Measurements from ENCODE around the gene TRIO. TPM values are rescaled to one million over a fixed set of nuclear protein-coding genes. Genes with fewer than 3 reads are reported as not detected.

Gene TRIO
- polyA plus RNA-seq, 1 of the 3 experiments (the other 2 are of a cell fraction): 229 TPM

- 91% methylated on average over 11 of the region's 15 CpGs for WGBS (ENCODE audit: low lambda C conversion rate)
- Histone ChIP-seq H3F3A (replicated peaks; ENCODE audit: insufficient read depth) (peaks cover 3% of the 10 kb centered on the region), H3K9me2 (no peaks in the 10 kb centered on the region), H3K27me3 (ENCODE audit: insufficient read depth) (no peaks in the 10 kb centered on the region), H3K9me3 (no peaks in the 10 kb centered on the region), H3K27ac (ENCODE audit: low read depth in 2 of 2, low read length in 1 of 2) (no peak overlapping the region), H3K4me3 (ENCODE audit: low read depth in 2 of 2, low read length in 1 of 2) (no peak overlapping the region), H4K20me1 (ENCODE audit: insufficient read depth) (no peaks in the 10 kb centered on the region), H3K36me3 (replicated peaks in 1 of 2; ENCODE audit: control insufficient read depth in 1 of 2, insufficient read depth in 2 of 2, low read length in 1 of 2) (no peaks in the 10 kb centered on the region), H3K4me1 (ENCODE audit: control insufficient read depth in 1 of 2, insufficient read depth in 2 of 2, low read depth in 1 of 2, low read length in 1 of 2) (peaks cover 0 to 8% of the 10 kb centered on the region in 2 experiments; a peak in 1 of 4 replicates), H2AFZ (ENCODE audit: low read depth) (no peak overlapping the region), H3K79me2 (ENCODE audit: insufficient read depth) (no peaks in the 10 kb centered on the region), H3K4me2 (no peak overlapping the region), H3K9ac (no peak overlapping the region)
- TF ChIP-seq RAD21 (IDR thresholded peaks at IDR 0.05; ENCODE audit: low read length) (no peak), RCOR1 (IDR thresholded peaks at IDR 0.05; ENCODE audit: low read length) (no peak), REST (IDR thresholded peaks at IDR 0.05; ENCODE audit: low read depth, low read length) (no peak), FOXJ3 (CRISPR knock-in tag; IDR thresholded peaks at IDR 0.05) (no peak), MXI1 (IDR thresholded peaks at IDR 0.05; ENCODE audit: low read depth, low read length) (no peak), EP300 (IDR thresholded peaks at IDR 0.05; ENCODE audit: borderline replicate concordance in 1 of 2, low read depth in 1 of 2, low read length in 1 of 2) (no peak), GATA2 (CRISPR knock-in tag; IDR thresholded peaks at IDR 0.05) (no peak), YY1 (IDR thresholded peaks at IDR 0.05; ENCODE audit: low read depth) (no peak), GABPA (IDR thresholded peaks at IDR 0.05; ENCODE audit: low read depth) (no peak), TCF12 (IDR thresholded peaks at IDR 0.05) (no peak), MEF2A (IDR thresholded peaks at IDR 0.05; ENCODE audit: borderline replicate concordance, low read depth) (no peak)
- TF ChIP-seq, protein P1, sequence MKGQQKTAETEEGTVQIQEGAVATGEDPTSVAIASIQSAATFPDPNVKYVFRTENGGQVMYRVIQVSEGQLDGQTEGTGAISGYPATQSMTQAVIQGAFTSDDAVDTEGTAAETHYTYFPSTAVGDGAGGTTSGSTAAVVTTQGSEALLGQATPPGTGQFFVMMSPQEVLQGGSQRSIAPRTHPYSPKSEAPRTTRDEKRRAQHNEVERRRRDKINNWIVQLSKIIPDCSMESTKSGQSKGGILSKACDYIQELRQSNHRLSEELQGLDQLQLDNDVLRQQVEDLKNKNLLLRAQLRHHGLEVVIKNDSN (IDR thresholded peaks at IDR 0.05; ENCODE audit: borderline replicate concordance, low read depth): no peak
- TF ChIP-seq, protein P2, sequence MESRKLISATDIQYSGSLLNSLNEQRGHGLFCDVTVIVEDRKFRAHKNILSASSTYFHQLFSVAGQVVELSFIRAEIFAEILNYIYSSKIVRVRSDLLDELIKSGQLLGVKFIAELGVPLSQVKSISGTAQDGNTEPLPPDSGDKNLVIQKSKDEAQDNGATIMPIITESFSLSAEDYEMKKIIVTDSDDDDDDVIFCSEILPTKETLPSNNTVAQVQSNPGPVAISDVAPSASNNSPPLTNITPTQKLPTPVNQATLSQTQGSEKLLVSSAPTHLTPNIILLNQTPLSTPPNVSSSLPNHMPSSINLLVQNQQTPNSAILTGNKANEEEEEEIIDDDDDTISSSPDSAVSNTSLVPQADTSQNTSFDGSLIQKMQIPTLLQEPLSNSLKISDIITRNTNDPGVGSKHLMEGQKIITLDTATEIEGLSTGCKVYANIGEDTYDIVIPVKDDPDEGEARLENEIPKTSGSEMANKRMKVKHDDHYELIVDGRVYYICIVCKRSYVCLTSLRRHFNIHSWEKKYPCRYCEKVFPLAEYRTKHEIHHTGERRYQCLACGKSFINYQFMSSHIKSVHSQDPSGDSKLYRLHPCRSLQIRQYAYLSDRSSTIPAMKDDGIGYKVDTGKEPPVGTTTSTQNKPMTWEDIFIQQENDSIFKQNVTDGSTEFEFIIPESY (IDR thresholded peaks at IDR 0.05; ENCODE audit: borderline replicate concordance, low read depth): no peak
- ChIA-PET CTCF (interaction anchor here (2.8 to 6.1 kb wide), 2 partner anchors 9 to 152 kb away, joined by 12 to 36 read pairs; no protein-coding TSS in a partner anchor), POLR2A (no interaction called here)
- no peak for DNase-seq
Measured at GRCh38 chr5:14118551-14119320, 24.4 kb upstream of the TRIO start.
